ENCODE measurements around the gene MERTK.
"Not testable (repeated sequence)": the region's sequence is repeated elsewhere in the genome, so short reads cannot be mapped to it uniquely, and the experiment has no call there.

Gene MERTK

GRCh38 chr2:111897924-111898702 lies at the start of gene MERTK:
MERTK (plus strand) TSS chr2:111898607; CDS start chr2:111898736, 129 bp downstream.
- in situ Hi-C loops (cut with MboI; ENCODE audit: low sequenced_read_pairs): loop anchor here (25.0 kb wide), 1 partner anchor 364 kb away; the partner anchor contains the start of gene ZC3H8
- no peaks in the 10 kb centered on the region for H3K9me3 ChIP-seq
- peaks cover 14% of the 10 kb centered on the region for H3K4me1 ChIP-seq
- peak; percentile 88 to 96 for DNase-seq (ENCODE audit: low spot score in 2 of 2)
- peak within 1 kb of the TSS; percentile 88 for H3K4me3 ChIP-seq
- H3K27me3 ChIP-seq (ENCODE audit: low read depth): no peaks in the 10 kb centered on the region
- H3K36me3 ChIP-seq (replicated peaks): no peaks in the 10 kb centered on the region

GRCh38 chr2:111850646-111851045 lies 47.8 kb upstream of the MERTK start:
- DNase-seq (ENCODE audit: low spot score in 2 of 2): peak in 1 of 2 experiments; percentile 64
- in situ Hi-C loops (cut with MboI; ENCODE audit: low sequenced_read_pairs): loop anchor here (25.0 kb wide), 1 partner anchor 712 kb away; no protein-coding TSS in a partner anchor
- not testable (repeated sequence) for H3K27me3 ChIP-seq (ENCODE audit: low read depth); H3K4me1 ChIP-seq; H3K4me3 ChIP-seq; H3K36me3 ChIP-seq (replicated peaks); H3K9me3 ChIP-seq

GRCh38 chr2:111852544-111852943 lies 45.9 kb upstream of the MERTK start:
- in situ Hi-C loops (cut with MboI; ENCODE audit: low sequenced_read_pairs): loop anchor here (25.0 kb wide), 1 partner anchor 710 kb away; no protein-coding TSS in a partner anchor
- H3K9me3 ChIP-seq; H3K4me1 ChIP-seq; H3K4me3 ChIP-seq; DNase-seq (ENCODE audit: low spot score in 2 of 2); H3K36me3 ChIP-seq (replicated peaks); H3K27me3 ChIP-seq (ENCODE audit: low read depth): not testable (repeated sequence)

DNA sequence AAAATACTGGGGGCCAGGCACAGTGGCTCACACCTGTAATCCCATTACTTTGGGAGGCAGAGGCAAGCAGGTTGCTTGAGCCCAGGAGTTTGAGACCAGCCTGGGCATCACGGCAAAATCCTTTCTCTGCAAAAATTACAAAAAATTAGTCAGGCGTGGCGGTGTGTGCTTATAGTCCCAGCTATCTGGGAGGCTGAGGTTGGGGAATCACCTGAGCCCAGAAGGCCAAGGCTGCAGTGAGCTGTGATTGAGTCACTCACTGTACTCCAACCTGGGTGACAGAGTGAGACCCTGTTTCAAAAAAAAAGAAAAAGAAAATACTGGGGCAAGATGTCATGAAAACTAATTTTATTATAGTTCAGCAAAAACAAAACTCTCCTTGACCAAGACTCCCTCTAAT lies 38.4 kb upstream of the MERTK start:
- DNase-seq (ENCODE audit: low spot score in 2 of 2); H3K36me3 ChIP-seq (replicated peaks); H3K4me1 ChIP-seq; H3K9me3 ChIP-seq; H3K27me3 ChIP-seq (ENCODE audit: low read depth); H3K4me3 ChIP-seq: not testable (repeated sequence)
- in situ Hi-C loops (cut with MboI; ENCODE audit: low sequenced_read_pairs): loop anchor here (25.0 kb wide), 1 partner anchor 702 kb away; no protein-coding TSS in a partner anchor

DNA sequence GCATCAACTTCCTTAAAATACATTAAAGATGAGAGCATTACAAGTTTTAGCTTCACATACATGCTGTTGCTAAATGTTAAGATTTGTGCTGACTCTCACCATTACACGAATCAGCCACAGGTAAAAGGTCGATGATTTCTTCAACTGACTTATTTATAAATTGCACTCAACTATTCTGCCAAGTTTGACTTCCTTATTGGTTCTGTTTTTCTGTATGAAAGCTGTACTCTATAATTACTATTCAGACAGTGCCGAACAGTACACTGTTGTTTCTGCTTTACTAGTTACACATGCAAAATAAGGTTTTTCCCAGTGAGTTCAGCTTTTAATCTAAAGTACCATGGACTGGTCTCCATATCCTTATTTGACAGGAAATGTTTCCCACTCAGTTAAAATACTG lies 33.3 kb upstream of the MERTK start:
- H3K27me3 ChIP-seq (ENCODE audit: low read depth); DNase-seq (ENCODE audit: low spot score in 2 of 2); H3K4me3 ChIP-seq; H3K4me1 ChIP-seq; H3K9me3 ChIP-seq: not testable (repeated sequence)
- H3K36me3 ChIP-seq (replicated peaks): peaks cover 12% of the 10 kb centered on the region
- in situ Hi-C loops (cut with MboI; ENCODE audit: low sequenced_read_pairs): loop anchor here (25.0 kb wide), 1 partner anchor 697 kb away; no protein-coding TSS in a partner anchor

DNA sequence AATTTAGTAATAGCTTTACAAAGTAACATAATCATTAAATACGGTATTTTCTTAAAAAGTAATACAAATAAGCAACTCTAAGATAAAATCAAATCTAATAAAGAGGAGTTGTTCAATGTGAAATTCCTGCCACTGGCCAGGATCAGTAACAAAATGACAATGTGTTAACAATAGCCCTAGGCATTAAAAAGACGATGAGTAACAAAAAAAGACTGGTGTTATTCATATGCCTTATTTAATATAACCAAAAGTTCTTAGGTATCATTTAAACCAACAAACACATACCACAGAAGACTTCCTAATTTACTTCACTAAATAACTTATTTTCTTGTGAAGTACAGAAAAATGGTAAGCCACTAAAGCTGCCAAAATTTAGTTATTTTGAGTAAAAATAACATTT lies 25.6 kb upstream of the MERTK start:
- H3K4me3 ChIP-seq; DNase-seq (ENCODE audit: low spot score in 2 of 2); H3K4me1 ChIP-seq; H3K27me3 ChIP-seq (ENCODE audit: low read depth); H3K9me3 ChIP-seq: not testable (repeated sequence)
- H3K36me3 ChIP-seq (replicated peaks): peaks cover 22% of the 10 kb centered on the region
- in situ Hi-C loops (cut with MboI; ENCODE audit: low sequenced_read_pairs): loop anchor here (25.0 kb wide), 1 partner anchor 689 kb away; no protein-coding TSS in a partner anchor

GRCh38 chr2:111883661-111884591 lies 14.5 kb upstream of the MERTK start, which contains the start of gene ANAPC1:
ANAPC1 (minus strand) TSS chr2:111884193; CDS start chr2:111880825, 3,368 bp downstream.
- no peaks in the 10 kb centered on the region for H3K9me3 ChIP-seq
- H3K4me1 ChIP-seq: peaks cover 12% of the 10 kb centered on the region
- H3K27me3 ChIP-seq (ENCODE audit: low read depth): no peaks in the 10 kb centered on the region
- peak within 1 kb of the TSS; percentile 99 for H3K4me3 ChIP-seq
- in situ Hi-C loops (cut with MboI; ENCODE audit: low sequenced_read_pairs): loop anchor here (25.0 kb wide), 1 partner anchor 378 kb away; the partner anchor contains the start of gene ZC3H8
- H3K36me3 ChIP-seq (replicated peaks): peaks cover 9% of the 10 kb centered on the region
- DNase-seq (ENCODE audit: low spot score in 2 of 2): peak; percentile 80 to 91

DNA sequence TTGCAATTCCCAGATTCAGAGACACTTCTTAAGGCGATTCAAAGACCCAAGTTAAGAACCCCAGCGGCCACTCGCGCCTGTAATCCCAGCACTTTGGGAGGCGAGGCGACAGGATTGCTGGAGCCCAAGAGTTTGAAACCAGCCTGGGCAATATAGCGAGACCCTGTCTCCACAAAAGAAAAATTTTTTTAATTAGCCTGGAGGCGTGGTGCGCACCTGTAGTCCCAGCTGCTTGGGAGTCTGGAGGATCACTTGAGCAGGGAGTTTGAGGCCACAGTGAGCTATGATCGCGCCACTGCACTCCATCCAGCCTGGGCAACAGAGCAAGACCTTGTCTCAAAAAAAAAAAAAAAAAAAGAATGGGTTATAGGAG lies 13.8 kb upstream of the MERTK start:
- in situ Hi-C loops (cut with MboI; ENCODE audit: low sequenced_read_pairs): loop anchor here (25.0 kb wide), 1 partner anchor 378 kb away; the partner anchor contains the start of gene ZC3H8
- DNase-seq (ENCODE audit: low spot score in 2 of 2): no peak
- Histone ChIP-seq H3K36me3 (replicated peaks) (peaks cover 9% of the 10 kb centered on the region), H3K4me1 (peaks cover 12% of the 10 kb centered on the region), H3K9me3 (no peaks in the 10 kb centered on the region), H3K4me3 (peak overlapping the region; percentile 99), H3K27me3 (ENCODE audit: low read depth) (no peaks in the 10 kb centered on the region)

DNA sequence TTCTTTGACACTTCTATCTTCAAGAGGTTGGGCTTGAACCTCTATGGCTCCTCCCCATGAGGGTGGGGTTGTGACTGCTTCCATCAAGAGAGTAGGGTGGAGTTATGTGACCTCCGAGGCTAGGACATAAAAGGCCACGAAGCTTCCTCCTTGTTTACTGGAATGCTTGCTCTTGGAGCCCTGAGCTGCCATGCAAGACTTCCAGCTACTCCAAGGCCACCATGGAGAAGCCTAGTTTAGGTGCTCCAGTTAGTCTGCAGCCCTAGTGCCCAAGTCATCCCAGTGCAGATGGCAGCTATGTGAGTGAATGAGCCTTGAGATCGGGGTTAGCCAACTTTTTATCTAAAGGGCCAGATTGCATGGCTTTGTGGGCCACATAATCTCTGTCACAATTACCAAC lies 2.4 kb upstream of the MERTK start:
- DNase-seq (ENCODE audit: low spot score in 2 of 2): peak in 1 of 2 experiments; percentile 46
- H3K9me3 ChIP-seq: no peaks in the 10 kb centered on the region
- H3K4me1 ChIP-seq: peaks cover 11% of the 10 kb centered on the region
- no peaks in the 10 kb centered on the region for H3K36me3 ChIP-seq (replicated peaks)
- H3K27me3 ChIP-seq (ENCODE audit: low read depth): no peaks in the 10 kb centered on the region
- no peak overlapping the region for H3K4me3 ChIP-seq
- in situ Hi-C loops (cut with MboI; ENCODE audit: low sequenced_read_pairs): loop anchor here (25.0 kb wide), 1 partner anchor 366 kb away; the partner anchor contains the start of gene ZC3H8

DNA sequence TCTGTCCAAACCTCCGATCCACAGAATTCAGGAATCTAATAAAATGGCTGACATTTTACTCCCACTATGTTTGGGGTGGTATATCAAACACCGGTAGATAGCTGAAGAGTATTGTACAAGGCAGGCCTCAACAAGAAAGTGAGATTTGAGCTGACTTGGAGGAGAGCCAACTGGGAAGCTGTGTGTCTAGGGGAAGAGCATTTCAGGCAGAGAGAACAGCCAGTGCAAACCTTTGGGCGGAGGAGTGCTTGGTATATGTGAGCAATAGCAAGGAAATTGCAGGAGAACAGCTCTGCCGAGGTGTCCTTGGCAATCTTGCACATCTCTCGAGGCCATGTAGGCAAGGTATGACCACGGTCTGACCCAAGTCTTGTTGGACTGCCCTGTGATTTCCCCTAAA lies 1.8 kb upstream of the MERTK start:
- Histone ChIP-seq H3K4me3 (no peak overlapping the region), H3K4me1 (peaks cover 14% of the 10 kb centered on the region), H3K27me3 (ENCODE audit: low read depth) (no peaks in the 10 kb centered on the region), H3K36me3 (replicated peaks) (no peaks in the 10 kb centered on the region), H3K9me3 (no peaks in the 10 kb centered on the region)
- in situ Hi-C loops (cut with MboI; ENCODE audit: low sequenced_read_pairs): loop anchor here (25.0 kb wide), 1 partner anchor 366 kb away; the partner anchor contains the start of gene ZC3H8
- no peak for DNase-seq (ENCODE audit: low spot score in 2 of 2)

- in situ Hi-C loops (cut with MboI; ENCODE audit: low sequenced_read_pairs): loop anchor here (25.0 kb wide), 1 partner anchor 365 kb away; the partner anchor contains the start of gene ZC3H8
Measured at GRCh38 chr2:111897630-111897923, 830 bp upstream of the MERTK start.

GRCh38 chr2:111898703-111899514 lies 502 bp downstream of the MERTK start:
- no peaks in the 10 kb centered on the region for H3K27me3 ChIP-seq (ENCODE audit: low read depth)
- H3K4me3 ChIP-seq: peak overlapping the region; percentile 88
- H3K36me3 ChIP-seq (replicated peaks): no peaks in the 10 kb centered on the region
- peak in 1 of 2 experiments; percentile 57 for DNase-seq (ENCODE audit: low spot score in 2 of 2)
- no peaks in the 10 kb centered on the region for H3K9me3 ChIP-seq
- peaks cover 21% of the 10 kb centered on the region for H3K4me1 ChIP-seq
- in situ Hi-C loops (cut with MboI; ENCODE audit: low sequenced_read_pairs): loop anchor here (25.0 kb wide), 1 partner anchor 363 kb away; the partner anchor contains the start of gene ZC3H8

More at GRCh38 chr2:111897630-111897923, 830 bp upstream of the MERTK start:
- H3K9me3 ChIP-seq: no peaks in the 10 kb centered on the region
- no peaks in the 10 kb centered on the region for H3K36me3 ChIP-seq (replicated peaks)
- no peaks in the 10 kb centered on the region for H3K27me3 ChIP-seq (ENCODE audit: low read depth)
- H3K4me3 ChIP-seq: peak overlapping the region; percentile 88
- no peak for DNase-seq (ENCODE audit: low spot score in 2 of 2)
- H3K4me1 ChIP-seq: peaks cover 14% of the 10 kb centered on the region

GRCh38 chr2:111900859-111901258 lies 2.5 kb downstream of the MERTK start:
- in situ Hi-C loops (cut with MboI; ENCODE audit: low sequenced_read_pairs): loop anchor here (10.0 kb wide), 1 partner anchor 54 kb away; no protein-coding TSS in a partner anchor
- DNase-seq (ENCODE audit: low spot score in 2 of 2): peak; percentile 34 to 59
- Histone ChIP-seq H3K27me3 (ENCODE audit: low read depth) (no peaks in the 10 kb centered on the region), H3K4me3 (no peak overlapping the region), H3K4me1 (peaks cover 26% of the 10 kb centered on the region), H3K9me3 (no peaks in the 10 kb centered on the region), H3K36me3 (replicated peaks) (no peaks in the 10 kb centered on the region)
